GM12878 (cell line): ENCODE results near the gene RCE1. TPM values are rescaled to one million over a fixed set of nuclear protein-coding genes. Genes with fewer than 3 reads are reported as not detected.

Experiments
- BRCA1 ChIP-seq: IDR thresholded peaks from 2 replicates; pipeline ENCODE4 v1.6.1; 2011; ENCODE audit warnings: low read depth, low read length, improper control_type of control experiment
- CBX3 ChIP-seq: fragments of 200-600 bp; sonication (generic); IDR thresholded peaks from 2 replicates; pipeline ENCODE4 v1.6.1; 2016; ENCODE audit warnings: low read depth, borderline replicate concordance
- E2F8 ChIP-seq: fragments of 450-650 bp; IDR thresholded peaks from 2 replicates; pipeline ENCODE4 v1.6.1; 2018; ENCODE audit warnings: mild to moderate bottlenecking, low read depth, moderate library complexity; ENCODE audit not compliant: partially characterized antibody
- ESRRA ChIP-seq: IDR thresholded peaks from 2 replicates; pipeline ENCODE4 v1.6.1; 2012; ENCODE audit warnings: mild to moderate bottlenecking, low read length, improper control_type of control experiment
- EZH2 ChIP-seq: IDR thresholded peaks from 2 replicates; pipeline ENCODE4 v1.6.1; 2012; ENCODE audit warnings: low read depth, mild to moderate bottlenecking, control low read depth, inconsistent platforms, low read length, borderline replicate concordance; ENCODE audit not compliant: control insufficient read depth
- GABPA ChIP-seq: IDR thresholded peaks from 2 replicates; pipeline ENCODE4 v1.6.1; 2014; ENCODE audit warnings: antibody characterized with exemption, low read depth, mild to moderate bottlenecking, inconsistent platforms
- IRF5 ChIP-seq: fragments of 450-650 bp; IDR thresholded peaks from 2 replicates; pipeline ENCODE4 v1.6.1; 2017; ENCODE audit warnings: borderline replicate concordance
- MTA2 ChIP-seq: fragments of 450-650 bp; IDR thresholded peaks from 2 replicates; pipeline ENCODE4 v1.6.1; 2016; ENCODE audit warnings: low read depth, mild to moderate bottlenecking, moderate library complexity
- PAX5 ChIP-seq: IDR thresholded peaks from 2 replicates; pipeline ENCODE4 v1.6.1; 2011; ENCODE audit warnings: low read depth, low read length, borderline replicate concordance
- RUNX3 ChIP-seq: IDR thresholded peaks from 2 replicates; pipeline ENCODE4 v1.6.1; 2012; ENCODE audit warnings: low read length, inconsistent platforms
- SIN3A ChIP-seq: IDR thresholded peaks from 2 replicates; pipeline ENCODE4 v1.6.1; 2012; ENCODE audit warnings: low read depth, low read length, improper control_type of control experiment
- SP1 ChIP-seq: IDR thresholded peaks from one replicate; pipeline ENCODE4 v1.6.1; 2011; ENCODE audit warnings: low read depth, low read length
- TBL1XR1 ChIP-seq: IDR thresholded peaks from 2 replicates; pipeline ENCODE4 v1.6.1; 2012; ENCODE audit warnings: low read depth, low read length, improper control_type of control experiment
- YBX1 ChIP-seq: fragments of 450-650 bp; IDR thresholded peaks from 2 replicates; pipeline ENCODE4 v1.6.1; 2016; ENCODE audit warnings: antibody characterized with exemption
- ZZZ3 ChIP-seq: IDR thresholded peaks from 2 replicates; pipeline ENCODE4 v1.6.1; 2011; ENCODE audit warnings: low read depth; ENCODE audit not compliant: control insufficient read depth, insufficient read length
- polyA plus RNA-seq, 11 experiments: library from polyadenylated mRNA; depleted of rRNA in 4 of 11; unstranded in 6 of 11; stranded (reverse) in 5 of 11; fragments of >200 nt; fragmentation: Nextera tagmentation in 4 of 11; fragmentation: Illumina TruSeq in 1 of 11; extraction: Ambion mirVana in 4 of 11; extraction: Trizol in 1 of 11; gene quantifications; 1 replicate in 1 of 11; 2 replicates in 10 of 11; pipeline versions ENCODE4 v1.2.1 to v1.2.3, GENCODE V29; 2011 to 2016; ENCODE audit warnings: inconsistent platforms in 2 of 11, missing spikeins in 2 of 11, low read depth in 1 of 11
- total RNA-seq, 4 experiments: library from RNA; depleted of rRNA in 3 of 4; stranded (reverse); fragments of >200 nt in 3 of 4; fragmentation: Illumina TruSeq in 1 of 4; extraction: Trizol in 1 of 4; gene quantifications; 2 replicates each; pipeline versions ENCODE4 v1.2.1 to v1.2.3, GENCODE V29; 2013 to 2021
- TF ChIP-seq, protein P1 (sequence below), 3 experiments: IDR thresholded peaks in 2 of 3; conservative IDR thresholded peaks in 1 of 3; 2 replicates each; pipeline ENCODE4 v1.5.1; 2011; ENCODE audit warnings: low read depth in 3 of 3, low read length in 3 of 3, mild to moderate bottlenecking in 3 of 3, control low read depth in 2 of 3, moderate library complexity in 2 of 3, inconsistent platforms in 1 of 3, mixed read lengths in 1 of 3; ENCODE audit not compliant: control insufficient read depth in 2 of 3, insufficient read depth in 1 of 3; ENCODE audit errors: extremely low read depth in 1 of 3
- TF ChIP-seq, protein P2 (sequence below): fragments of 450-650 bp; IDR thresholded peaks from 2 replicates; pipeline ENCODE4 v1.6.1; 2017; ENCODE audit warnings: low read depth, mild to moderate bottlenecking, moderate library complexity
- TF ChIP-seq, protein P3 (sequence below): fragments of 450-650 bp; IDR thresholded peaks from 2 replicates; pipeline ENCODE4 v1.6.1; 2016; ENCODE audit warnings: mild to moderate bottlenecking, moderate library complexity, borderline replicate concordance

RCE1 gene
- total and polyA plus RNA-seq, 10 of the 15 experiments (the other 5 are each of a cell fraction or from before 2014, with no cell fraction given) = 0.79 to 32.9 (median 16.4) TPM

- TF ChIP-seq PAX5 = no peak
- TF ChIP-seq SIN3A = no peak
- no peak for TF ChIP-seq IRF5
- no peak for TF ChIP-seq ESRRA
- TF ChIP-seq SP1 = no peak
- TF ChIP-seq GABPA = no peak
- no peak for TF ChIP-seq E2F8
- TF ChIP-seq, protein P1, sequence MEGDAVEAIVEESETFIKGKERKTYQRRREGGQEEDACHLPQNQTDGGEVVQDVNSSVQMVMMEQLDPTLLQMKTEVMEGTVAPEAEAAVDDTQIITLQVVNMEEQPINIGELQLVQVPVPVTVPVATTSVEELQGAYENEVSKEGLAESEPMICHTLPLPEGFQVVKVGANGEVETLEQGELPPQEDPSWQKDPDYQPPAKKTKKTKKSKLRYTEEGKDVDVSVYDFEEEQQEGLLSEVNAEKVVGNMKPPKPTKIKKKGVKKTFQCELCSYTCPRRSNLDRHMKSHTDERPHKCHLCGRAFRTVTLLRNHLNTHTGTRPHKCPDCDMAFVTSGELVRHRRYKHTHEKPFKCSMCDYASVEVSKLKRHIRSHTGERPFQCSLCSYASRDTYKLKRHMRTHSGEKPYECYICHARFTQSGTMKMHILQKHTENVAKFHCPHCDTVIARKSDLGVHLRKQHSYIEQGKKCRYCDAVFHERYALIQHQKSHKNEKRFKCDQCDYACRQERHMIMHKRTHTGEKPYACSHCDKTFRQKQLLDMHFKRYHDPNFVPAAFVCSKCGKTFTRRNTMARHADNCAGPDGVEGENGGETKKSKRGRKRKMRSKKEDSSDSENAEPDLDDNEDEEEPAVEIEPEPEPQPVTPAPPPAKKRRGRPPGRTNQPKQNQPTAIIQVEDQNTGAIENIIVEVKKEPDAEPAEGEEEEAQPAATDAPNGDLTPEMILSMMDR (IDR thresholded peaks at IDR 0.05 in 2 of 3, conservative IDR thresholded peaks at IDR 0.05 in 1 of 3; ENCODE audit: control insufficient read depth in 2 of 3, extremely low read depth in 1 of 3, insufficient read depth in 1 of 3, low read depth in 3 of 3, low read length in 3 of 3) = no peak
- no peak for TF ChIP-seq ZZZ3
- TF ChIP-seq, protein P2, sequence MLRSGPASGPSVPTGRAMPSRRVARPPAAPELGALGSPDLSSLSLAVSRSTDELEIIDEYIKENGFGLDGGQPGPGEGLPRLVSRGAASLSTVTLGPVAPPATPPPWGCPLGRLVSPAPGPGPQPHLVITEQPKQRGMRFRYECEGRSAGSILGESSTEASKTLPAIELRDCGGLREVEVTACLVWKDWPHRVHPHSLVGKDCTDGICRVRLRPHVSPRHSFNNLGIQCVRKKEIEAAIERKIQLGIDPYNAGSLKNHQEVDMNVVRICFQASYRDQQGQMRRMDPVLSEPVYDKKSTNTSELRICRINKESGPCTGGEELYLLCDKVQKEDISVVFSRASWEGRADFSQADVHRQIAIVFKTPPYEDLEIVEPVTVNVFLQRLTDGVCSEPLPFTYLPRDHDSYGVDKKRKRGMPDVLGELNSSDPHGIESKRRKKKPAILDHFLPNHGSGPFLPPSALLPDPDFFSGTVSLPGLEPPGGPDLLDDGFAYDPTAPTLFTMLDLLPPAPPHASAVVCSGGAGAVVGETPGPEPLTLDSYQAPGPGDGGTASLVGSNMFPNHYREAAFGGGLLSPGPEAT = no peak
- no peak for TF ChIP-seq CBX3
- TF ChIP-seq BRCA1 = no peak
- TF ChIP-seq TBL1XR1 = no peak
- no peak for TF ChIP-seq YBX1
- TF ChIP-seq MTA2 = peak; percentile 55
- TF ChIP-seq, protein P3, sequence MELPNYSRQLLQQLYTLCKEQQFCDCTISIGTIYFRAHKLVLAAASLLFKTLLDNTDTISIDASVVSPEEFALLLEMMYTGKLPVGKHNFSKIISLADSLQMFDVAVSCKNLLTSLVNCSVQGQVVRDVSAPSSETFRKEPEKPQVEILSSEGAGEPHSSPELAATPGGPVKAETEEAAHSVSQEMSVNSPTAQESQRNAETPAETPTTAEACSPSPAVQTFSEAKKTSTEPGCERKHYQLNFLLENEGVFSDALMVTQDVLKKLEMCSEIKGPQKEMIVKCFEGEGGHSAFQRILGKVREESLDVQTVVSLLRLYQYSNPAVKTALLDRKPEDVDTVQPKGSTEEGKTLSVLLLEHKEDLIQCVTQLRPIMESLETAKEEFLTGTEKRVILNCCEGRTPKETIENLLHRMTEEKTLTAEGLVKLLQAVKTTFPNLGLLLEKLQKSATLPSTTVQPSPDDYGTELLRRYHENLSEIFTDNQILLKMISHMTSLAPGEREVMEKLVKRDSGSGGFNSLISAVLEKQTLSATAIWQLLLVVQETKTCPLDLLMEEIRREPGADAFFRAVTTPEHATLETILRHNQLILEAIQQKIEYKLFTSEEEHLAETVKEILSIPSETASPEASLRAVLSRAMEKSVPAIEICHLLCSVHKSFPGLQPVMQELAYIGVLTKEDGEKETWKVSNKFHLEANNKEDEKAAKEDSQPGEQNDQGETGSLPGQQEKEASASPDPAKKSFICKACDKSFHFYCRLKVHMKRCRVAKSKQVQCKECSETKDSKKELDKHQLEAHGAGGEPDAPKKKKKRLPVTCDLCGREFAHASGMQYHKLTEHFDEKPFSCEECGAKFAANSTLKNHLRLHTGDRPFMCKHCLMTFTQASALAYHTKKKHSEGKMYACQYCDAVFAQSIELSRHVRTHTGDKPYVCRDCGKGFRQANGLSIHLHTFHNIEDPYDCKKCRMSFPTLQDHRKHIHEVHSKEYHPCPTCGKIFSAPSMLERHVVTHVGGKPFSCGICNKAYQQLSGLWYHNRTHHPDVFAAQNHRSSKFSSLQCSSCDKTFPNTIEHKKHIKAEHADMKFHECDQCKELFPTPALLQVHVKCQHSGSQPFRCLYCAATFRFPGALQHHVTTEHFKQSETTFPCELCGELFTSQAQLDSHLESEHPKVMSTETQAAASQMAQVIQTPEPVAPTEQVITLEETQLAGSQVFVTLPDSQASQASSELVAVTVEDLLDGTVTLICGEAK = no peak
- no peak for TF ChIP-seq EZH2
- peak; percentile 32; the same call in 1 of the 2 replicates for TF ChIP-seq RUNX3
These were observed 42.4 kb upstream of the RCE1 start (continued) for GRCh38 chr11:66800720-66801428.
